Suprapubic skin (tissue), 4 donors: ENCODE results near the gene MIS12. TPM values are rescaled to one million over a fixed set of nuclear protein-coding genes. Genes with fewer than 3 reads are reported as not detected.
A peak's percentile ranks its signal among the peaks of the same experiment; 100 is the strongest.

ENCODE experiments used
- DNase-seq, 2 donors: peaks; one replicate each; pipeline ENCODE4 v3.0.0-alpha.2; 2019; ENCODE audit warnings: low spot score in 2 of 2
- H3K27ac ChIP-seq: fragments of 200-600 bp; sonication (generic); one replicate; pipeline ENCODE4 v1.5.1; 2019
- H3K27me3 ChIP-seq: fragments of 200-600 bp; sonication (generic); one replicate; pipeline ENCODE4 v1.5.1; 2019
- H3K36me3 ChIP-seq: fragments of 200-600 bp; sonication (generic); one replicate; pipeline ENCODE4 v1.5.1; 2019
- H3K4me1 ChIP-seq: fragments of 200-600 bp; sonication (generic); one replicate; pipeline ENCODE4 v1.5.1; 2019
- H3K4me3 ChIP-seq: fragments of 200-600 bp; sonication (generic); one replicate; pipeline ENCODE4 v1.5.1; 2019; ENCODE audit warnings: mild to moderate bottlenecking
- H3K9me3 ChIP-seq: fragments of 200-600 bp; sonication (generic); one replicate; pipeline ENCODE4 v1.5.1; 2019
- CTCF ChIP-seq, 2 donors: fragments of 200-600 bp in 1 of 2; fragments of 450-650 bp in 1 of 2; sonication (generic) in 1 of 2; IDR thresholded peaks; one replicate each; pipeline ENCODE4 v1.5.1; 2016 to 2019; ENCODE audit warnings: antibody characterized with exemption in 2 of 2, mild to moderate bottlenecking in 1 of 2, moderate library complexity in 1 of 2
- EP300 ChIP-seq: sonication (generic); formaldehyde crosslinking; IDR thresholded peaks from one replicate; pipeline ENCODE4 v1.6.1; 2017; ENCODE audit warnings: antibody characterized with exemption
- POLR2A ChIP-seq, 2 donors: fragments of 450-650 bp; IDR thresholded peaks; one replicate each; pipeline ENCODE4 v1.6.1; 2017; ENCODE audit warnings: antibody characterized with exemption in 2 of 2, mild to moderate bottlenecking in 2 of 2, moderate library complexity in 2 of 2
- POLR2AphosphoS5 ChIP-seq, 3 donors: sonication (generic); formaldehyde crosslinking; IDR thresholded peaks; one replicate each; pipeline ENCODE4 v1.6.1; 2017; ENCODE audit warnings: antibody characterized with exemption in 3 of 3
- WGBS: methylation state at CpG from one replicate; pipeline ENCODE4 v1.1.5; 2018; 5-methylcytosine and 5-hydroxymethylcytosine counted together
- total RNA-seq, 4 donors: library from RNA; depleted of rRNA; stranded (reverse); fragments of >200 nt; gene quantifications; one replicate each; pipeline ENCODE4 v1.1.0, GENCODE V29; 2016

The MIS12 gene
- 10 to 100 TPM in 1 of 4 donors, 1 to 10 TPM in 3; 5.8 to 15.2 (median 8.1) TPM for total RNA-seq

- WGBS, result 1% methylated on average over 72 of the region's 77 CpGs
- Histone ChIP-seq H3K4me1 (peaks cover 26% of the 10 kb centered on the region), H3K4me3 (peak within 1 kb of the TSS; percentile 92), H3K36me3 (peaks cover 35% of the 10 kb centered on the region), H3K27me3 (no peaks in the 10 kb centered on the region), H3K9me3 (no peaks in the 10 kb centered on the region), H3K27ac (peak within 1 kb of the TSS; percentile 98)
- DNase-seq, result peak; percentile 99 to 100
- TF ChIP-seq POLR2AphosphoS5 (IDR thresholded peaks at IDR 0.05) (peak in 2 of 3 donors; percentile 69 to 94), POLR2A (IDR thresholded peaks at IDR 0.05) (peak in 1 of 2 donors; percentile 71), EP300 (no peak), CTCF (IDR thresholded peaks at IDR 0.05) (no peak)
Observed at GRCh38 chr17:5486206-5487124, at the start of gene MIS12. Gene MIS12 (plus strand): TSS chr17:5486566. CDS start chr17:5488863, 2,297 bp downstream.

GRCh38 chr17:5437721-5438317 is 48.5 kb upstream of the MIS12 start:
- DNase-seq, result no peak
- H3K27ac ChIP-seq, result no peak overlapping the region
- TF ChIP-seq EP300 (no peak), POLR2AphosphoS5 (IDR thresholded peaks at IDR 0.05) (no peak), POLR2A (IDR thresholded peaks at IDR 0.05) (no peak), CTCF (IDR thresholded peaks at IDR 0.05) (no peak)
- peaks cover 26% of the 10 kb centered on the region for H3K4me1 ChIP-seq
- no peaks in the 10 kb centered on the region for H3K27me3 ChIP-seq
- 46% methylated on average over 5 of the region's 5 CpGs for WGBS
- H3K9me3 ChIP-seq, result no peaks in the 10 kb centered on the region
- H3K36me3 ChIP-seq, result peaks cover 37% of the 10 kb centered on the region
- H3K4me3 ChIP-seq, result peak overlapping the region; percentile 72

GRCh38 chr17:5438716-5439445 is 47.5 kb upstream of the MIS12 start, which contains the start of gene C1QBP:
Gene C1QBP (minus strand): TSS chr17:5439155. CDS start chr17:5439073, 82 bp downstream.
- no peaks in the 10 kb centered on the region for H3K9me3 ChIP-seq
- no peaks in the 10 kb centered on the region for H3K27me3 ChIP-seq
- H3K4me1 ChIP-seq, result peaks cover 26% of the 10 kb centered on the region
- H3K27ac ChIP-seq, result peak within 1 kb of the TSS; percentile 73
- WGBS, result 1% methylated on average over 35 of the region's 75 CpGs
- peak; percentile 92 to 93 for DNase-seq
- TF ChIP-seq POLR2AphosphoS5 (IDR thresholded peaks at IDR 0.05) (peak in 2 of 3 donors; percentile 49 to 56), POLR2A (IDR thresholded peaks at IDR 0.05) (peak in 1 of 2 donors; percentile 36), EP300 (no peak), CTCF (IDR thresholded peaks at IDR 0.05) (peak; percentile 99 to 100)
- peak within 1 kb of the TSS; percentile 72 for H3K4me3 ChIP-seq
- peaks cover 34% of the 10 kb centered on the region for H3K36me3 ChIP-seq

GRCh38 chr17:5439446-5439764 is 47.0 kb upstream of the MIS12 start:
- H3K9me3 ChIP-seq, result no peaks in the 10 kb centered on the region
- peak overlapping the region; percentile 73 for H3K27ac ChIP-seq
- H3K27me3 ChIP-seq, result no peaks in the 10 kb centered on the region
- peaks cover 26% of the 10 kb centered on the region for H3K4me1 ChIP-seq
- H3K4me3 ChIP-seq, result peak overlapping the region; percentile 72
- TF ChIP-seq EP300, result no peak
- no peak for TF ChIP-seq POLR2A (IDR thresholded peaks at IDR 0.05)
- peak in 1 of 2 donors; percentile 6 for TF ChIP-seq CTCF (IDR thresholded peaks at IDR 0.05)
- TF ChIP-seq POLR2AphosphoS5 (IDR thresholded peaks at IDR 0.05), result no peak
- peaks cover 35% of the 10 kb centered on the region for H3K36me3 ChIP-seq
- 4% methylated on average over 1 of the region's 1 CpG for WGBS
- no peak for DNase-seq
